ENCODE measurements around the gene NPHP4. TPM values are rescaled to one million over a fixed set of nuclear protein-coding genes. Genes with fewer than 3 reads are reported as not detected.

The NPHP4 gene
- total RNA-seq, 4 donors from 2014 or later, result 11.2 to 24.5 (median 18.2) TPM

GRCh38 chr1:5880630-5881405, 111.4 kb downstream of the NPHP4 start:
- intact Hi-C loops (cut with DNase I; ENCODE audit: low total_unique reads), result no loop called here
- DNase-seq (ENCODE audit: low spot score in 2 of 2), result no peak
- 94 to 95% methylated on average over 18 to 24 of the region's 25 CpGs for WGBS, 2 donors
- no peak for TF ChIP-seq POLR2A (IDR thresholded peaks at IDR 0.05)
- TF ChIP-seq CTCF (IDR thresholded peaks at IDR 0.05), result no peak
- H3K4me3 ChIP-seq (ENCODE audit: low read depth, poor library complexity, severe bottlenecking), result no peak overlapping the region

- TF ChIP-seq POLR2A (IDR thresholded peaks at IDR 0.05) (no peak), CTCF (IDR thresholded peaks at IDR 0.05) (no peak)
- intact Hi-C loops (cut with DNase I; ENCODE audit: low total_unique reads), result no loop called here
- no peak overlapping the region for H3K4me3 ChIP-seq (ENCODE audit: low read depth, poor library complexity, severe bottlenecking)
- WGBS, 2 donors, result 85 to 92% methylated on average over 7 of the region's 7 CpGs
- DNase-seq (ENCODE audit: low spot score in 2 of 2), result no peak
Measured at GRCh38 chr1:5879421-5879820, 112.8 kb downstream of the NPHP4 start.

GRCh38 chr1:5878971-5879370, 113.3 kb downstream of the NPHP4 start:
- no peak for TF ChIP-seq POLR2A (IDR thresholded peaks at IDR 0.05)
- no peak for TF ChIP-seq CTCF (IDR thresholded peaks at IDR 0.05)

GRCh38 chr1:5877683-5878530, 114.3 kb downstream of the NPHP4 start:
- H3K4me3 ChIP-seq (ENCODE audit: low read depth, poor library complexity, severe bottlenecking), result no peak overlapping the region
- no peak for TF ChIP-seq POLR2A (IDR thresholded peaks at IDR 0.05)
- no peak for TF ChIP-seq CTCF (IDR thresholded peaks at IDR 0.05)
- intact Hi-C loops (cut with DNase I; ENCODE audit: low total_unique reads), result no loop called here
- 94 to 95% methylated on average over 20 of the region's 20 CpGs for WGBS, 2 donors
- DNase-seq (ENCODE audit: low spot score in 2 of 2), result no peak

More at GRCh38 chr1:5878971-5879370, 113.3 kb downstream of the NPHP4 start:
- no peak for DNase-seq (ENCODE audit: low spot score in 2 of 2)
- intact Hi-C loops (cut with DNase I; ENCODE audit: low total_unique reads), result no loop called here
- WGBS, 2 donors, result 84 to 87% methylated on average over 4 of the region's 4 CpGs
- no peak overlapping the region for H3K4me3 ChIP-seq (ENCODE audit: low read depth, poor library complexity, severe bottlenecking)

- DNase-seq (ENCODE audit: low spot score in 2 of 2), result no peak
- 91% methylated on average over 22 of the region's 22 CpGs for WGBS, 2 donors
- no peak overlapping the region for H3K4me3 ChIP-seq (ENCODE audit: low read depth, poor library complexity, severe bottlenecking)
- TF ChIP-seq POLR2A (IDR thresholded peaks at IDR 0.05), result no peak
- no peak for TF ChIP-seq CTCF (IDR thresholded peaks at IDR 0.05)
- intact Hi-C loops (cut with DNase I; ENCODE audit: low total_unique reads), result no loop called here
Measured at GRCh38 chr1:5877001-5877400, 115.2 kb downstream of the NPHP4 start.

Data from lower leg skin (tissue), 4 donors.